GM12874 (cell line): ENCODE measurements around the gene THRAP3.
A peak's percentile ranks its signal among the peaks of the same experiment; 100 is the strongest.

Experiments
- CTCF ChIP-seq: IDR thresholded peaks from 2 replicates; pipeline ENCODE4 v1.5.1; 2011; ENCODE audit warnings: low read depth, mild to moderate bottlenecking, control low read depth, low read length, moderate library complexity; ENCODE audit not compliant: insufficient read depth

Gene THRAP3

GRCh38 chr1:36329817-36330216 lies 105.6 kb downstream of the THRAP3 start:
- TF ChIP-seq CTCF: no peak

DNA sequence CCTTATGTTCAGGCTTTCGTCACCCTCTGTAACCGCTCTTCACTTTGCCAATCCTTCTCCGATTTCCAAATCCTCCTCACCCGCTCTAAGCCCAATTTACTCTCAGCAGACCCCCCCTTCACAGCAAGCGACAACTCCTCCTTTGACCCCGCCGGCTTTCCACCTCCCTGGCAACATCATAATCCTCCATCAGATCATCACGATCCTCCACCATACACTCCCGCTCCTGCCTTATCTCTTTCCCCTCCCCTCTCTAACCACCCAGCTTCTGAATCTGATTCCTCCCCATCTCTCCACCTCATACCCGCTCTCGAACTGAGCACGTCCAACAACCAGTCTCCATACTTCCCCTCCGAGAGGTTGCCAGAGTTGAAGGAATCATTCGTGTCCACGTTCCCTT lies 106.7 kb downstream of the THRAP3 start:
- TF ChIP-seq CTCF: no peak

- TF ChIP-seq CTCF: no peak
Observed at GRCh38 chr1:36337830-36338229, 113.6 kb downstream of the THRAP3 start.

- no peak for TF ChIP-seq CTCF
Observed at GRCh38 chr1:36339215-36339614, 115.0 kb downstream of the THRAP3 start.

GRCh38 chr1:36339615-36340014 lies 115.4 kb downstream of the THRAP3 start:
- TF ChIP-seq CTCF: no peak

DNA sequence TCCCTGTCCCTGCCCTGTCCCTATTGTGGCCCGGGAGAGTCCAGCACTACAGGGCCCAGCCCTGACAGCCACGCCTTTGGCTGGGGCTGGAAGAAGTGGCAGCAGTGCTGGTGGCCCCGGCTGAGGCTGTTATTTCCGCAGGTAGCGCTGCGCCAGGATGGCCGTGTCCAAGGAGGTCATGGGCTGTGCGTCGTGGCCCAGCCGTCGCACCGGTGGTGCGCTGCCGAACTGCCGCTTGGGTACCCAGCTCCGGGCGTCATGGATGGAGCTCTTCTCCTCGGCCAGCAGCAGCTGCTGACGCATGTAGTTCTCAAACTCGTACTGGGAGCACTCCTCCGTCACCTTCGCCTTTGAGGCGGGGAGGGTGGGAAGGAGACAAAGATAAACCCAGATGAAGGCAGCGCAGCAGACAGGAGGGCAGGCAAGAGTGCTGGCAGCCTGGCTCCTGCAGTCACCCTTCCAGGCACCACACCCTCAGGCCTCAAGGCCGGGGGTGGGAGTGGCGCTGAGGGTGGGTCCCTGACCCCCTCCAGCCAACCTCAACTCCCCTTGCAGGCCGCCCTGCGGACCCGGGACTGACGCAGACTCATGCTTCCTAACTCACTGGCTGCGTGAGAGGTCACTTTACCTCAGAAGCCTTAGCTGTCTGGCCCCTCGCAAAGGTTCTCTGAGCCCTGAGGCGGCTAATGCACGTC lies 117.5 kb downstream of the THRAP3 start:
- no peak for TF ChIP-seq CTCF

DNA sequence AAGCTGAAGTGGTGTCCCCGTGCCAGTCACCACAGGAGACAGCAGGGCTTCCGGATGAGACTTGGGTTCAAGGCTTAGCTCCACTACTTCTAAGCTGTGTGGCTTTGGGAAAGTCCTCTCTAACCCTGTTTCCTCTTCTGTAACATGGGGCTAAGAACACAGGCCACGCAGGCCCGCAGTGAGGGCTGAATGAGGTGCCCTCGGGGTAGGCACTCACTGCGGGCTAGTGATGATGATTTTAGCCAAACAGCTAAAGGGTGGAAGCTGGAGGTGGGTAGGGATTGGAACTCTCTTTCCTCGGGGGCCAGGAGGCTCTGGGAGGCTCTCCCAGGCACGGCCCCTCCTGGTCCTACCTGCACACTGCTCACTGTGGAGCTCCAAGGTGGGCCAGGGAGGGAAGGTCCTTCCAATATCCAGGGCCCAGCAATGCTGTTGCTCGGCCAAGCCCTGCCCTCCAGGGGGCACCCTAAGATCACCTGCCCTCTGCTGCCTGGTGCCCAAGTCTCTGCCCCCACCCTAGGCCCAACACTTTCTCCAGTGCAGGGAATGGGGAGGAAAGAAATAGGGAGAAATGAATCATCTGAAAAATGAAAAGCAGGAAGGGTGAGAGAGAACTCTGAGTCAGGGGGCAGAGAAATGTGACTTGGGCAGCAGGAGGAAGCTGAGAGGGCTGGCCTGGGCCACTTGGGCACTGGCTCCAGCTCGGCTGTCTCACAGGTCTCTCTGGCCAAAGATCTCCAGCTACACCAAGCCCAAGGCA lies 118.4 kb downstream of the THRAP3 start:
- peak; percentile 82 for TF ChIP-seq CTCF
